ENCODE results near the gene RPA1.
"Not testable (repeated sequence)": the region's sequence is repeated elsewhere in the genome, so short reads cannot be mapped to it uniquely, and the experiment has no call there.

The RPA1 gene

DNA sequence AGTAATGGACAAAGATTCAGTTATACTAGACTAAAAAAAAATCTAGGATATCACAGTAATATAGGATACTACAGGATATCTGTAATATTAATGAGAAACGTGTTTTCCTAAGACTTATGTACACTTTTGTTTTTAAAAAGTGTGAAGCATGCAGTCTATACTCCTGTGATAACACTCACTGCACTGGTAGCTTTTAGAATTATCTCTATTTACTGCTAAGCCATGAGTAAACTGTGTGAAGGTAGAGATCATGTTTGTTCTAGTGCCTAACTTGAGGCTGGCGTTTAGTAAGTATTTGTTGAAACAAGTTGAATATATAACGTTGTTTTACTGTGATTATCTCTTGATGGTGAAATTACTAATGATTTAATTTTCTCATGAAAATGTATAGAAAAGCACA is 23.9 kb downstream of the RPA1 start:
- H2AFZ ChIP-seq (ENCODE audit: low read length) = no peak overlapping the region
- H3K9ac ChIP-seq (ENCODE audit: low read length) = no peak overlapping the region
- no peaks in the 10 kb centered on the region; the same call in 1 of the 2 replicates for H3K36me3 ChIP-seq (replicated peaks; ENCODE audit: insufficient read depth, low read length)
- H3K27ac ChIP-seq (ENCODE audit: low read length) = no peak overlapping the region
- DNase-seq = no peak
- H3K9me3 ChIP-seq (replicated peaks; ENCODE audit: insufficient read depth, low read length) = no peaks in the 10 kb centered on the region
- no peaks in the 10 kb centered on the region for H4K20me1 ChIP-seq (ENCODE audit: insufficient read depth, low read length)
- H3F3A ChIP-seq (ENCODE audit: insufficient read depth, low read length) = no peaks in the 10 kb centered on the region
- H3K27me3 ChIP-seq (replicated peaks; ENCODE audit: insufficient read depth, low read length) = no peaks in the 10 kb centered on the region
- no peaks in the 10 kb centered on the region for H3K9me2 ChIP-seq (replicated peaks; ENCODE audit: insufficient read depth, low read length)
- H3K4me3 ChIP-seq (ENCODE audit: low read length) = no peak overlapping the region
- no peak overlapping the region for H3K4me2 ChIP-seq (ENCODE audit: low read depth, low read length)
- 0 out of 2 replicates have a peak, but pooled peaks cover 4% of the 10 kb centered on the region for H3K79me2 ChIP-seq (ENCODE audit: low read length)
- H3K4me1 ChIP-seq (ENCODE audit: low read length) = no peaks in the 10 kb centered on the region
- TF ChIP-seq, protein P1, sequence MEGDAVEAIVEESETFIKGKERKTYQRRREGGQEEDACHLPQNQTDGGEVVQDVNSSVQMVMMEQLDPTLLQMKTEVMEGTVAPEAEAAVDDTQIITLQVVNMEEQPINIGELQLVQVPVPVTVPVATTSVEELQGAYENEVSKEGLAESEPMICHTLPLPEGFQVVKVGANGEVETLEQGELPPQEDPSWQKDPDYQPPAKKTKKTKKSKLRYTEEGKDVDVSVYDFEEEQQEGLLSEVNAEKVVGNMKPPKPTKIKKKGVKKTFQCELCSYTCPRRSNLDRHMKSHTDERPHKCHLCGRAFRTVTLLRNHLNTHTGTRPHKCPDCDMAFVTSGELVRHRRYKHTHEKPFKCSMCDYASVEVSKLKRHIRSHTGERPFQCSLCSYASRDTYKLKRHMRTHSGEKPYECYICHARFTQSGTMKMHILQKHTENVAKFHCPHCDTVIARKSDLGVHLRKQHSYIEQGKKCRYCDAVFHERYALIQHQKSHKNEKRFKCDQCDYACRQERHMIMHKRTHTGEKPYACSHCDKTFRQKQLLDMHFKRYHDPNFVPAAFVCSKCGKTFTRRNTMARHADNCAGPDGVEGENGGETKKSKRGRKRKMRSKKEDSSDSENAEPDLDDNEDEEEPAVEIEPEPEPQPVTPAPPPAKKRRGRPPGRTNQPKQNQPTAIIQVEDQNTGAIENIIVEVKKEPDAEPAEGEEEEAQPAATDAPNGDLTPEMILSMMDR (IDR thresholded peaks at IDR 0.05; ENCODE audit: low read length) = no peak
- TF ChIP-seq EZH2phosphoT487 (IDR thresholded peaks at IDR 0.05; ENCODE audit: low read length) (no peak), EZH2 (optimal IDR thresholded peaks at IDR 0.05; ENCODE audit: low read depth, low read length) (no peak)

DNA sequence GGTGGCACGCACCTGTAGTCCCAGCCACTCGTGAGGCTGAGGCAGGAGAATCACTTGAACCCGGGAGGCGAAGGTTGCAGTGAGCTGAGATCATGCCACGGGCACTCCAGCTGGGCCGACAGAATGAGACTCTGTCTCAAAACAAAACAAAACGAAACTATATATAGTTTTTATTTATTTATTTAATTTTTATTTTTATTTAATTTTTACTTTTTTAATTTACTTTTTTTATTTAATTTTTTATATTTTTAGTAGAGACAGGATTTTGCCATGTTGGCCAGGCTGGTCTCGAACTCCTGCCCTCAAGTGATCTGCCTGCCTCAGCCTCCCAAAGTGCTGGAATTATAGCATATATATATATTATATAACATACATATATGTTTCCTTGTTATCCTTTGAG is 26.7 kb downstream of the RPA1 start:
- not testable (repeated sequence) for H3K4me1 ChIP-seq (ENCODE audit: low read length); H3K36me3 ChIP-seq (replicated peaks; ENCODE audit: insufficient read depth, low read length); H4K20me1 ChIP-seq (ENCODE audit: insufficient read depth, low read length); H3K27me3 ChIP-seq (replicated peaks; ENCODE audit: insufficient read depth, low read length); H2AFZ ChIP-seq (ENCODE audit: low read length); H3K79me2 ChIP-seq (ENCODE audit: low read length); H3K9ac ChIP-seq (ENCODE audit: low read length); H3K27ac ChIP-seq (ENCODE audit: low read length); H3K4me2 ChIP-seq (ENCODE audit: low read depth, low read length); H3F3A ChIP-seq (ENCODE audit: insufficient read depth, low read length); H3K4me3 ChIP-seq (ENCODE audit: low read length); H3K9me3 ChIP-seq (replicated peaks; ENCODE audit: insufficient read depth, low read length); DNase-seq; H3K9me2 ChIP-seq (replicated peaks; ENCODE audit: insufficient read depth, low read length)

DNA sequence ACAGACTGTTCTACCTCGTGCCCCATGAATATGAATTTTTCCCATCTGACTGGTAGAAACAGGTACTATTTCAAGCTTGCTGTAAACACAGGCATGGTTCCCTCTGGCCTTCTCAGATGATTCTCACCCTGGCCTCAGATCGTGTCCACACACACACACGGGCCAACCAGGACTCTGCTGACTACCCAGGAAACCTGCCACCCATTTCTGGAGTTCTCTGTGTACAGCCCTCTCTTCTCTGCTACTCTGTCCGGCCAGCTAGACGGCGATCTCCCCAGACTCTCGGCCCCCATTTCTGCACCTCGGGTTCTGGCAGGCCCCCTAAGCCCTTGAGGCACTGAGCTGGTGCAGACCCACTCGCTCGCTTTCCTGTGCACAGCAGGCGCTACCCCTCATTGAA is 31.2 kb downstream of the RPA1 start:
- no peak overlapping the region for H3K4me2 ChIP-seq (ENCODE audit: low read depth, low read length)
- H3K9ac ChIP-seq (ENCODE audit: low read length) = no peak overlapping the region
- no peaks in the 10 kb centered on the region for H3K4me1 ChIP-seq (ENCODE audit: low read length)
- H3K9me3 ChIP-seq (replicated peaks; ENCODE audit: insufficient read depth, low read length) = no peaks in the 10 kb centered on the region
- H2AFZ ChIP-seq (ENCODE audit: low read length) = no peak overlapping the region
- H3K36me3 ChIP-seq (replicated peaks; ENCODE audit: insufficient read depth, low read length) = no peaks in the 10 kb centered on the region; the same call in 1 of the 2 replicates
- H3K9me2 ChIP-seq (replicated peaks; ENCODE audit: insufficient read depth, low read length) = no peaks in the 10 kb centered on the region
- TF ChIP-seq EZH2 (optimal IDR thresholded peaks at IDR 0.05; ENCODE audit: low read depth, low read length) (no peak), EZH2phosphoT487 (IDR thresholded peaks at IDR 0.05; ENCODE audit: low read length) (no peak)
- TF ChIP-seq, protein P1 (IDR thresholded peaks at IDR 0.05; ENCODE audit: low read length) = no peak
- no peaks in the 10 kb centered on the region; the same call in 1 of the 2 replicates for H3K79me2 ChIP-seq (ENCODE audit: low read length)
- H4K20me1 ChIP-seq (ENCODE audit: insufficient read depth, low read length) = no peaks in the 10 kb centered on the region
- DNase-seq = no peak
- H3K27ac ChIP-seq (ENCODE audit: low read length) = no peak overlapping the region
- H3K4me3 ChIP-seq (ENCODE audit: low read length) = no peak overlapping the region
- no peaks in the 10 kb centered on the region for H3F3A ChIP-seq (ENCODE audit: insufficient read depth, low read length)
- H3K27me3 ChIP-seq (replicated peaks; ENCODE audit: insufficient read depth, low read length) = no peaks in the 10 kb centered on the region

DNA sequence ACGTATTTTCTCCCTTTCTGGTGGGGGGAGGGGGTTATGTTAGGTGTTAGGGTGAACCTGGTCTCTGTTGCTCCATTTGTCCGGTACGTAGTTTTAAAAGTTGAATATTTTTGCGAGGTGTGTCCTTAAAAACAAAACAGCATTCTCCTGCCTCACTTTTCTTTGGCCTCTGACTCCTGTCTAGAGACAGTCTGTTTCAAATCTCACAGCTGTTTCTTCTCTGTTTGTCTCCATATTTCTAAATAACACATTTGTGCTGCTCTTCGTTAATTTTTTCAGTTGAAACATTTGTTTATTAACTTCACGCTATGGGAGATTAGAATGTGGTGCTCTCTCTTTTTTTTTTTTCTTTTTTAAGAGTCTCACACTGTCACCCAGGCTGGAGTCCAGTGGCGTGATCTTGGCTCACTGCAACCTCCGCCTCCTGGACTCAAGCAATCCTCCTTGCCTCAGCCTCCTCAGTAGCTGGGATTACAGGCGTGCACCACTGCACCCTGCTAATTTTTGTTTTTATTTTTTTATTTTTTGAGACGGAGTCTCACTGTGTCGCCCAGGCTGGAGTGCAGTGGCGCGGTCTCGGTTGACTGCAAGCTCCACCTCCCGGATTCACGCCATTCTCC is 31.7 kb downstream of the RPA1 start:
- Histone ChIP-seq H4K20me1 (ENCODE audit: insufficient read depth, low read length) (no peaks in the 10 kb centered on the region), H3F3A (ENCODE audit: insufficient read depth, low read length) (no peaks in the 10 kb centered on the region), H3K4me3 (ENCODE audit: low read length) (no peak overlapping the region), H3K36me3 (replicated peaks; ENCODE audit: insufficient read depth, low read length) (no peaks in the 10 kb centered on the region; the same call in 1 of the 2 replicates), H3K27me3 (replicated peaks; ENCODE audit: insufficient read depth, low read length) (no peaks in the 10 kb centered on the region), H3K9me2 (replicated peaks; ENCODE audit: insufficient read depth, low read length) (no peaks in the 10 kb centered on the region), H3K79me2 (ENCODE audit: low read length) (no peaks in the 10 kb centered on the region; the same call in 1 of the 2 replicates), H3K27ac (ENCODE audit: low read length) (no peak overlapping the region), H3K4me1 (ENCODE audit: low read length) (no peaks in the 10 kb centered on the region), H2AFZ (ENCODE audit: low read length) (no peak overlapping the region), H3K9ac (ENCODE audit: low read length) (no peak overlapping the region), H3K9me3 (replicated peaks; ENCODE audit: insufficient read depth, low read length) (no peaks in the 10 kb centered on the region), H3K4me2 (ENCODE audit: low read depth, low read length) (no peak overlapping the region)
- TF ChIP-seq, protein P1 (IDR thresholded peaks at IDR 0.05; ENCODE audit: low read length) = no peak
- TF ChIP-seq EZH2 (optimal IDR thresholded peaks at IDR 0.05; ENCODE audit: low read depth, low read length) (no peak), EZH2phosphoT487 (IDR thresholded peaks at IDR 0.05; ENCODE audit: low read length) (no peak)
- no peak for DNase-seq

Data from MM.1S (cell line).